ENCODE results near the gene TMED7. TPM values are rescaled to one million over a fixed set of nuclear protein-coding genes. Genes with fewer than 3 reads are reported as not detected.

Gene TMED7
- total RNA-seq, 1 experiment from 2014 or later, result 71.5 TPM

- CTCF ChIA-PET, result no interaction called here
- intact Hi-C loops (cut with micrococcal nuclease; ENCODE audit: unreplicated experiment), result no loop called here
These were observed 48.5 kb downstream of the TMED7 start for GRCh38 chr5:115577329-115577728.

GRCh38 chr5:115575167-115576070 is 50.4 kb downstream of the TMED7 start:
- Histone ChIP-seq H3K27me3 (replicated peaks; ENCODE audit: control insufficient read depth, insufficient read depth, low read length) (no peaks in the 10 kb centered on the region), H3K36me3 (ENCODE audit: control insufficient read depth, insufficient read depth, low read length) (no peaks in the 10 kb centered on the region), H3K4me1 (no peaks in the 10 kb centered on the region), H3K9me3 (no peaks in the 10 kb centered on the region), H3K4me3 (ENCODE audit: low read depth, low read length) (no peak overlapping the region)
- H3K27me3 Mint-ChIP-seq (ENCODE audit: insufficient read depth, unreplicated experiment), result peaks cover 5% of the 10 kb centered on the region
- no peak overlapping the region for H3K27ac Mint-ChIP-seq (ENCODE audit: unreplicated experiment)
- no peak overlapping the region for H3K4me3 Mint-ChIP-seq (ENCODE audit: unreplicated experiment)
- no peak for TF ChIP-seq CTCF (IDR thresholded peaks at IDR 0.05; ENCODE audit: insufficient read depth in 1 of 2, low read depth in 1 of 2, low read length in 1 of 2, severe bottlenecking in 1 of 2, unreplicated experiment in 1 of 2)
- no peaks in the 10 kb centered on the region for H3K9me3 Mint-ChIP-seq (ENCODE audit: unreplicated experiment)
- no peaks in the 10 kb centered on the region for H3K36me3 Mint-ChIP-seq (ENCODE audit: insufficient read depth, unreplicated experiment)
- no peaks in the 10 kb centered on the region for H3K4me1 Mint-ChIP-seq (ENCODE audit: low read depth, unreplicated experiment)
- DNase-seq, result no peak
- BruUV-seq (replicated peaks), result no TSS peak
- POLR2A ChIA-PET, result no interaction called here
- CTCF ChIA-PET, result interaction anchor here (0.7 to 1.4 kb wide), 10 partner anchors 10 to 1188 kb away, joined by 3 to 23 read pairs (median 6); partner anchors contain the start of gene FEM1C
- intact Hi-C loops (cut with micrococcal nuclease; ENCODE audit: unreplicated experiment), result no loop called here

More at GRCh38 chr5:115577329-115577728, 48.5 kb downstream of the TMED7 start:
- H3K4me1 ChIP-seq, result no peaks in the 10 kb centered on the region
- no peak for TF ChIP-seq CTCF (IDR thresholded peaks at IDR 0.05; ENCODE audit: insufficient read depth in 1 of 2, low read depth in 1 of 2, low read length in 1 of 2, severe bottlenecking in 1 of 2, unreplicated experiment in 1 of 2)
- no peaks in the 10 kb centered on the region for H3K9me3 ChIP-seq
- Mint-ChIP-seq H3K4me3 (ENCODE audit: unreplicated experiment) (no peak overlapping the region), H3K27ac (ENCODE audit: unreplicated experiment) (no peak overlapping the region), H3K9me3 (ENCODE audit: unreplicated experiment) (no peaks in the 10 kb centered on the region), H3K27me3 (ENCODE audit: insufficient read depth, unreplicated experiment) (peaks cover 3% of the 10 kb centered on the region), H3K36me3 (ENCODE audit: insufficient read depth, unreplicated experiment) (no peaks in the 10 kb centered on the region), H3K4me1 (ENCODE audit: low read depth, unreplicated experiment) (no peaks in the 10 kb centered on the region)
- no TSS peak for BruUV-seq (replicated peaks)
- POLR2A ChIA-PET, result no interaction called here
- no peak overlapping the region for H3K4me3 ChIP-seq (ENCODE audit: low read depth, low read length)
- no peak for DNase-seq
- no peaks in the 10 kb centered on the region for H3K36me3 ChIP-seq (ENCODE audit: control insufficient read depth, insufficient read depth, low read length)
- H3K27me3 ChIP-seq (replicated peaks; ENCODE audit: control insufficient read depth, insufficient read depth, low read length), result no peaks in the 10 kb centered on the region

DNA sequence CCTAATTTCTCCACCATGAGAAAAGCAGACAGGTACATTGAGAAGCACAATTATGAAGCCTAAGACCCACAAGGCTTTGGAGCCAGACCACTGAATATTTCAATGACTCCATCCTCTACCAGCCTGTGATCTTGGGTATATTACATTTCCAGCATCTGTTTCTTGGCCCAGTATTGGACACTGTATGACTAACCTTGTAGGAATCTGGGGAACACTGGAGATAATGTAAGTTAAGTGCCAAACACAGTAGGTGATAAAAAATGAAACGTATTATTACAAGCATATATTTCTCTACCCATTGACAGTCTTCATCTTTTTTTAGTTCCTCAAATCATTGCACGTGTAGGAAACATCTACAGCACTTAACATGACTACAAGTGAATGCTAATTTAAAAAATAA is 52.7 kb downstream of the TMED7 start:
- intact Hi-C loops (cut with micrococcal nuclease; ENCODE audit: unreplicated experiment), result no loop called here
- Histone ChIP-seq H3K36me3 (ENCODE audit: control insufficient read depth, insufficient read depth, low read length) (no peaks in the 10 kb centered on the region), H3K4me3 (ENCODE audit: low read depth, low read length) (no peak overlapping the region), H3K4me1 (no peaks in the 10 kb centered on the region), H3K9me3 (no peaks in the 10 kb centered on the region), H3K27me3 (replicated peaks; ENCODE audit: control insufficient read depth, insufficient read depth, low read length) (no peaks in the 10 kb centered on the region)
- H3K27me3 Mint-ChIP-seq (ENCODE audit: insufficient read depth, unreplicated experiment), result peaks cover 5% of the 10 kb centered on the region
- H3K4me3 Mint-ChIP-seq (ENCODE audit: unreplicated experiment), result no peak overlapping the region
- BruUV-seq (replicated peaks), result no TSS peak
- CTCF ChIA-PET, result interaction anchor here (0.6 kb wide), 2 partner anchors 264 to 266 kb away, joined by 4 read pairs; no protein-coding TSS in a partner anchor
- no peak for TF ChIP-seq CTCF (IDR thresholded peaks at IDR 0.05; ENCODE audit: insufficient read depth in 1 of 2, low read depth in 1 of 2, low read length in 1 of 2, severe bottlenecking in 1 of 2, unreplicated experiment in 1 of 2)
- H3K36me3 Mint-ChIP-seq (ENCODE audit: insufficient read depth, unreplicated experiment), result no peaks in the 10 kb centered on the region
- POLR2A ChIA-PET, result no interaction called here
- no peaks in the 10 kb centered on the region for H3K9me3 Mint-ChIP-seq (ENCODE audit: unreplicated experiment)
- no peak for DNase-seq
- no peak overlapping the region for H3K27ac Mint-ChIP-seq (ENCODE audit: unreplicated experiment)
- no peaks in the 10 kb centered on the region for H3K4me1 Mint-ChIP-seq (ENCODE audit: low read depth, unreplicated experiment)
